Measurements from ENCODE around the gene MCAT. TPM values are rescaled to one million over a fixed set of nuclear protein-coding genes. Genes with fewer than 3 reads are reported as not detected.

MCAT gene
- total and polyA plus RNA-seq, 2 donors (not counting 1 experiment from before 2014, with no cell fraction given) = 8.4 to 10.1 TPM

DNA sequence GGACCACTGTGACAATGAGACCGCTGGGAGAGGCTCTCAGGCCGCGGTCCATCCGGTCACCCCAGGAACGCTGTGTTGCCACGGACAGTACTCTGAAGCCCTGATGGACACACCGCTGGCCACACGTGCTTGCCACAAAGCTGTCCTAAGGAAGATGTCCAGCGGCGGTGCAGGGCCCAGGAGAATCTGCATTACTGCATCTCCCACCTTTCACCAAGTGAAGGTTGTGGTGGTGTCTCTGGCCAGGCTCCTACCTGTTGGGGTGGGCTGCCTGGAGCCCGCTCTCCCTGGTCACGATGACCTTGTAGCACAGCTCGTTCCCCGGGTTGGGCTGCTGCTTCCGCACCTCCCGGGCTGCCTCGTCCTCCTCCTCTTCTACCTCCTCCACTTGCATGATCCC, 39.5 kb upstream of the MCAT start:
- Histone ChIP-seq H3K4me2 (replicated peaks; ENCODE audit: low read depth, low read length, poor library complexity, severe bottlenecking) (no peak overlapping the region), H4K20me1 (ENCODE audit: control insufficient read depth, insufficient read depth, low read length, poor library complexity, severe bottlenecking) (peaks cover 12% of the 10 kb centered on the region), H3K4me3 (ENCODE audit: control extremely low read depth in 1 of 5, extremely low read depth in 1 of 5, insufficient read depth in 1 of 5, low read depth in 2 of 5, low read length in 4 of 5) (no peak overlapping the region), H3K36me3 (replicated peaks in 1 of 2; ENCODE audit: control extremely low read depth in 1 of 2, control insufficient read depth in 1 of 2, extremely low read depth in 1 of 2, insufficient read depth in 2 of 2, low read length in 1 of 2) (peaks cover 0 to 20% of the 10 kb centered on the region in 2 experiments), H3K27ac (ENCODE audit: low read length in 2 of 2) (no peak overlapping the region), H3K9ac (ENCODE audit: low read length) (no peak overlapping the region), H3K4me1 (ENCODE audit: control insufficient read depth in 2 of 2, insufficient read depth in 2 of 2, low read length in 2 of 2) (peaks cover 10 to 12% of the 10 kb centered on the region in 2 donors), H2AFZ (ENCODE audit: insufficient read depth, low read depth, low read length, poor library complexity, severe bottlenecking) (no peak overlapping the region), H3K27me3 (replicated peaks in 1 of 4; ENCODE audit: control extremely low read depth in 1 of 4, control insufficient read depth in 3 of 4, insufficient read depth in 4 of 4, low read length in 3 of 4) (no peaks in the 10 kb centered on the region), H3K79me2 (ENCODE audit: control insufficient read depth, insufficient read depth, low read length) (peaks cover 38% of the 10 kb centered on the region), H3K9me3 (ENCODE audit: control extremely low read depth in 1 of 3, control insufficient read depth in 2 of 3, insufficient read depth in 1 of 3, low read length in 2 of 3) (peaks cover 0 to 2% (median 0%) of the 10 kb centered on the region in 3 donors)
- Mint-ChIP-seq H3K4me3 (no peak overlapping the region), H3K4me1 (peaks cover 14% of the 10 kb centered on the region), H3K27me3 (no peaks in the 10 kb centered on the region), H3K9me3 (ENCODE audit: insufficient read depth) (no peaks in the 10 kb centered on the region), H3K27ac (no peak overlapping the region)
- WGBS (ENCODE audit: insufficient coverage) = 99% methylated on average over 16 of the region's 17 CpGs
- ATAC-seq (ENCODE audit: low read depth) (no peak), DNase-seq (no peak)
- no peak for TF ChIP-seq EZH2 (IDR thresholded peaks at IDR 0.05; ENCODE audit: borderline replicate concordance, insufficient read depth, low read depth, low read length, poor library complexity, severe bottlenecking)
- TF ChIP-seq, protein P1, sequence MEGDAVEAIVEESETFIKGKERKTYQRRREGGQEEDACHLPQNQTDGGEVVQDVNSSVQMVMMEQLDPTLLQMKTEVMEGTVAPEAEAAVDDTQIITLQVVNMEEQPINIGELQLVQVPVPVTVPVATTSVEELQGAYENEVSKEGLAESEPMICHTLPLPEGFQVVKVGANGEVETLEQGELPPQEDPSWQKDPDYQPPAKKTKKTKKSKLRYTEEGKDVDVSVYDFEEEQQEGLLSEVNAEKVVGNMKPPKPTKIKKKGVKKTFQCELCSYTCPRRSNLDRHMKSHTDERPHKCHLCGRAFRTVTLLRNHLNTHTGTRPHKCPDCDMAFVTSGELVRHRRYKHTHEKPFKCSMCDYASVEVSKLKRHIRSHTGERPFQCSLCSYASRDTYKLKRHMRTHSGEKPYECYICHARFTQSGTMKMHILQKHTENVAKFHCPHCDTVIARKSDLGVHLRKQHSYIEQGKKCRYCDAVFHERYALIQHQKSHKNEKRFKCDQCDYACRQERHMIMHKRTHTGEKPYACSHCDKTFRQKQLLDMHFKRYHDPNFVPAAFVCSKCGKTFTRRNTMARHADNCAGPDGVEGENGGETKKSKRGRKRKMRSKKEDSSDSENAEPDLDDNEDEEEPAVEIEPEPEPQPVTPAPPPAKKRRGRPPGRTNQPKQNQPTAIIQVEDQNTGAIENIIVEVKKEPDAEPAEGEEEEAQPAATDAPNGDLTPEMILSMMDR (IDR thresholded peaks at IDR 0.05) = no peak
- intact Hi-C loops (cut with micrococcal nuclease) = no loop called here
- POLR2A ChIA-PET = no interaction called here
- CTCF ChIA-PET = no interaction called here

DNA sequence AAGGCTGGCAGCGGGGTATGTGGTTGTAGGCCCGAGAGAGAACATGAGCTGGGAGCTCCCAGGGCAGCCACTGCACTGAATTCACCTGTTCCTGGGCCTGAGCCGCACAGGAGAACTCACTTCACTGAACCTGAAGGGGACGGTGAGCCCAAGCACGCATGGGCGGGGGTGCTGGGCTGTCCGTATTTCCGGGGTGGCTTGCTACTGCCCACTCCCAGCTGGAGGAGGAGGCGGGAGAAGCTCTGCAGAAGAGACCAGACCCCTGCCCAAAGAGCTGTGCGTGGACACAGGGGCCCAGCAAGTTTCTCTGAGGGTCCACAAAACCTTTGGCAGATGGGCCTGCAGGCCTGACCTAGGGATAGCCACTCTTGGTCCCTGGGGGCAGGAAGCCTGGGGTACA, 38.9 kb upstream of the MCAT start:
- TF ChIP-seq, protein P1 (IDR thresholded peaks at IDR 0.05) = no peak
- TF ChIP-seq EZH2 (IDR thresholded peaks at IDR 0.05; ENCODE audit: borderline replicate concordance, insufficient read depth, low read depth, low read length, poor library complexity, severe bottlenecking) = no peak
- ATAC-seq (ENCODE audit: low read depth) = no peak
- ChIA-PET CTCF (no interaction called here), POLR2A (no interaction called here)
- H3K27me3 Mint-ChIP-seq = no peaks in the 10 kb centered on the region
- no peak overlapping the region for H3K4me2 ChIP-seq (replicated peaks; ENCODE audit: low read depth, low read length, poor library complexity, severe bottlenecking)
- no peak overlapping the region for H3K9ac ChIP-seq (ENCODE audit: low read length)
- H3K36me3 ChIP-seq (replicated peaks in 1 of 2; ENCODE audit: control extremely low read depth in 1 of 2, control insufficient read depth in 1 of 2, extremely low read depth in 1 of 2, insufficient read depth in 2 of 2, low read length in 1 of 2) = peaks cover 0 to 21% of the 10 kb centered on the region in 2 experiments
- no peaks in the 10 kb centered on the region for H3K9me3 Mint-ChIP-seq (ENCODE audit: insufficient read depth)
- no peak overlapping the region for H3K27ac Mint-ChIP-seq
- peaks cover 13% of the 10 kb centered on the region for H3K4me1 Mint-ChIP-seq
- peaks cover 38% of the 10 kb centered on the region for H3K79me2 ChIP-seq (ENCODE audit: control insufficient read depth, insufficient read depth, low read length)
- no peaks in the 10 kb centered on the region for H3K27me3 ChIP-seq (replicated peaks in 1 of 4; ENCODE audit: control extremely low read depth in 1 of 4, control insufficient read depth in 3 of 4, insufficient read depth in 4 of 4, low read length in 3 of 4)
- no peak for DNase-seq
- H3K4me3 Mint-ChIP-seq = no peak overlapping the region
- no peak overlapping the region for H2AFZ ChIP-seq (ENCODE audit: insufficient read depth, low read depth, low read length, poor library complexity, severe bottlenecking)
- 95% methylated on average over 10 of the region's 10 CpGs for WGBS (ENCODE audit: insufficient coverage)
- peaks cover 12% of the 10 kb centered on the region for H4K20me1 ChIP-seq (ENCODE audit: control insufficient read depth, insufficient read depth, low read length, poor library complexity, severe bottlenecking)
- no peak overlapping the region for H3K4me3 ChIP-seq (ENCODE audit: control extremely low read depth in 1 of 5, extremely low read depth in 1 of 5, insufficient read depth in 1 of 5, low read depth in 2 of 5, low read length in 4 of 5)
- intact Hi-C loops (cut with micrococcal nuclease) = no loop called here
- H3K4me1 ChIP-seq (ENCODE audit: control insufficient read depth in 2 of 2, insufficient read depth in 2 of 2, low read length in 2 of 2) = peaks cover 9 to 11% of the 10 kb centered on the region in 2 donors
- no peaks in the 10 kb centered on the region for H3K9me3 ChIP-seq (ENCODE audit: control extremely low read depth in 1 of 3, control insufficient read depth in 2 of 3, insufficient read depth in 1 of 3, low read length in 2 of 3)
- no peak overlapping the region for H3K27ac ChIP-seq (ENCODE audit: low read length in 2 of 2)
